SK-N-SH (cell line): ENCODE data around the gene CLEC16A.
"Not testable (repeated sequence)": the region's sequence is repeated elsewhere in the genome, so short reads cannot be mapped to it uniquely, and the experiment has no call there.

Source experiments
- TAF1 ChIP-seq: IDR thresholded peaks from 2 replicates; pipeline ENCODE4 v1.6.1; 2012; ENCODE audit warnings: low read depth, mild to moderate bottlenecking, low read length, moderate library complexity, borderline replicate concordance
- TF ChIP-seq, protein P1 (sequence below): IDR thresholded peaks from 2 replicates; pipeline ENCODE4 v1.4.0; 2012; ENCODE audit warnings: low read depth

DNA sequence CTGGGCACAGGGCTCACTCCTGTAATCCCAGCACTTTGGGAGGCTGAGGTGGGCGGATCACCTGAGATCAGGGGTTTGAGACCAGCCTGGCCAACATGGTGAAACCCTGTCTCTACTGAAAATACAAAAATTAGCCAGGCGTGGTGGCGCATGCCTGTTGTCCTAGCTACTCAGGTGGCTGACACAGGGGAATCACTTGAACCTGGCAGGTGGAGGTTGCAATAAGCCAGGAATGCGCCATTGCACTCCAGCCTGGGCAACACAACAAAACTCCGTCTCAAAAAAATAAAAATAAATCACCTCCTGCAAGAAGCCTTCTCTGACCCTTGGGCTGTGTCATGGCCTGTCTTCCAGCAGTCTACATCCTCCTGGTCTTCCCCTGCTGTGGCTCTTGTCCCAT, 158.9 kb downstream of the CLEC16A start:
- TF ChIP-seq, protein P1, sequence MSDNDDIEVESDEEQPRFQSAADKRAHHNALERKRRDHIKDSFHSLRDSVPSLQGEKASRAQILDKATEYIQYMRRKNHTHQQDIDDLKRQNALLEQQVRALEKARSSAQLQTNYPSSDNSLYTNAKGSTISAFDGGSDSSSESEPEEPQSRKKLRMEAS, result not testable (repeated sequence)
- not testable (repeated sequence) for TF ChIP-seq TAF1
